GM04504 (cell line): ENCODE results near the gene SRGAP3.

ENCODE experiments used
- DNase-seq: peaks from one replicate; pipeline ENCODE4 v3.0.0-alpha.2; 2012; ENCODE audit warnings: low read depth

Gene SRGAP3

GRCh38 chr3:9225268-9225667, 24.2 kb downstream of the SRGAP3 start:
- no peak for DNase-seq

GRCh38 chr3:9224490-9224889, 25.0 kb downstream of the SRGAP3 start:
- DNase-seq, result no peak

- DNase-seq, result no peak
Observed at GRCh38 chr3:9223672-9224071, 25.8 kb downstream of the SRGAP3 start.

- no peak for DNase-seq
Observed at GRCh38 chr3:9222956-9223639, 26.3 kb downstream of the SRGAP3 start.

DNA sequence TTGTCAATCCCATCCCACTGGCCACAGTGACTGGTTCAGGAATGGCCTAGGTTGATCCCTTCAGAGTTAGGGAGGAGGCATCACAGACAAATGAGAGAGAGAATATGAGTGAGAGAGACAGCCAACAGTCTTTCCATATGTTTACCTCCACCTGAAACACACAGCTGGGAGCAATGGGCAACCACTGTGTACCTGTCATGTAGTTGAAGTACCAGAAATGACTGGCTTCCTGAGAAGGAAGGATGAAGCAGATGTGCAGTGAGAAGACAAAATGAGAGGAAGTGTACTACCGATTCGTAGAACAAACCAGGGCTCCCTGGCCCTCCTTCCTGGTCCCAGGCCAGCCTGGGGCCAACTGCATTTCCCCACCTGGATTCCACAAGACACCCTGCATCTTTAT, 27.4 kb downstream of the SRGAP3 start:
- no peak for DNase-seq

GRCh38 chr3:9218514-9218846, 31.0 kb downstream of the SRGAP3 start:
- DNase-seq, result no peak

- no peak for DNase-seq
Observed at GRCh38 chr3:9217784-9218513, 31.5 kb downstream of the SRGAP3 start.

DNA sequence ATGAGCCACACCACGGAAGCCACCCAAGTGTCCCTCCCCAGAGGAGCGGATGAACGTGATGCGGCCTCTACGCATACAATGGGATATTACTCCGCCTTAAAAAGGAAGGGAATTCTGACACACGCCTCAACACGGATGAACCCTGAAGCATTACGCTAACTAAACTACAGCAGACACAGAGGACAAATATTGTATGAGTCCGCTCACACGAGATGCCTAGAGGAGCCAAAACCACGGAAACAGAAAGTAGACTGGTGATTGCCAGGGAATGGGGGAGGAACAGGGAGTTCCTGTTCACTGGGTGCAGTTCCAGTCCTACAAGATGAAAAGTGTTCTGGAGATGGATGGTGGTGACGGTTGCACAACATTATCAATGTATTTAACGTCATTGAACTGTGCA, 32.7 kb downstream of the SRGAP3 start:
- peak; percentile 28 for DNase-seq

DNA sequence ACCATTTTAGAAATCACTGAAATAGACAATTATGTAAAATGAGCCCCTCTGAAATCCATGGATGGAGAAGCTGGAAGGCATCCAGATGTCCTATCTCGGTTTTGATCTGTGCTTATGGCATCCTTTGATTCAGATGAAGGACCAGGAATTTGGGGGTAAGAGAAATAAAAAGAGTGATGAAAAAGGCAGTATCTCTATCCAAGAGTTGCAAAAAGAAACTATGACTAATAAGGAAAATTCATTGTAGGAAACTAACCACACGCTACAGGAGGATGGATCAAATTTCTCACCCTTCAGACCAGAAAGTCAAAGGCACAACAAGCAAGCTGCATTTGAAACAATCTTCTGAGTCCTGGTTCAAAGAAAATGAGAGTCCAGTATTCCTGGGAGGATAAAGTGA, 34.8 kb downstream of the SRGAP3 start:
- DNase-seq, result peak; percentile 29

GRCh38 chr3:9214185-9214584, 35.3 kb downstream of the SRGAP3 start:
- no peak for DNase-seq

DNA sequence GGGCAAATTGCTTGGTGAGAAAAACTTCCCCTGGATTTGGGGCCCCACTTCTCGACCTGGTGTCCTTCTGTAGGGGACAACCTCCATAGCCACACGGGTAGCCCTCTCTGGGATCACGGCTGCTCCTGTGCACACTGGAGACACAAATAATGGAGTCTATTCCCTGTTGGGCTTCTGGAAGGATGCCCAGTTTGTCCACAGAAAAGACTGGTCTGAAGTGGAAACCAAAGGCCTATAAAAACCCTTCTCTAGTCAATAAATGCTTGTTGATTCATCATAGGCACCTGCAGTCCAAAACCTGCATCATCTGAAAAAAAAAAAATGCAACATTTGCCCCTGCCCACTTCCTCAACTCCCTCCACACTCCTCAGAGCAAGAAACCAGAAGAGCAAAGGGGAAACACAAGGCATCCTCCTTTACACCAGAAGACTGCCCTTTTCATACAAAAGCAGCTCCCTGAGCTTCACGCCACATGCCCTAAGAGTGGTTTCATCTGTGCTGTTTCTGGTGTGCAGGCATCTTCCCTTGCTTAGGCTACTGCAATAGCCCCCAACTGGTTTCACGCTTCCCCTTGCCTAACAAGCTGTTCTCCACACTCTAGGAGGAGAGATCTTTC, 36.3 kb downstream of the SRGAP3 start:
- DNase-seq, result no peak

- peak; percentile 62 for DNase-seq
Observed at GRCh38 chr3:9211155-9211950, 38.1 kb downstream of the SRGAP3 start.

DNA sequence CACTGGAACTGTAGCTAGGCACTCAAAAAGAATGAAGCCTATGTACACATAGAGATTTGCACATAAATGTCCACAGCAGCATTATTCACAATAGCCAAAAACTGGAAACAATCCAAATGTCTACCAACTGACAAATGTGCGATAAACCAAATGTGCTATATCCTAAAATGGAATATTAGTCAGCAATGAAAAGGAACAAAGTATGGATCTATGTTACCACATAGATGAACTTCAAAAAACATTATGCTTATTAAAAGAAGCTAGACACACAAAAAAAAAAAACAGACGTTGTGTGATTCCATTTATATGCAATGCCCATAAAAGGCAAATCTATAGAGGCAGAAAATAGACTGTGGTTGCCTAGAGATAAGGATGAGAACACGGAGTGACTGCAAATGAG, 39.7 kb downstream of the SRGAP3 start:
- DNase-seq, result no peak

GRCh38 chr3:9208605-9209152, 40.8 kb downstream of the SRGAP3 start:
- no peak for DNase-seq

GRCh38 chr3:9207116-9207763, 42.2 kb downstream of the SRGAP3 start:
- no peak for DNase-seq

GRCh38 chr3:9206287-9206686, 43.2 kb downstream of the SRGAP3 start:
- DNase-seq, result no peak

GRCh38 chr3:9205345-9206143, 43.9 kb downstream of the SRGAP3 start:
- DNase-seq, result no peak

DNA sequence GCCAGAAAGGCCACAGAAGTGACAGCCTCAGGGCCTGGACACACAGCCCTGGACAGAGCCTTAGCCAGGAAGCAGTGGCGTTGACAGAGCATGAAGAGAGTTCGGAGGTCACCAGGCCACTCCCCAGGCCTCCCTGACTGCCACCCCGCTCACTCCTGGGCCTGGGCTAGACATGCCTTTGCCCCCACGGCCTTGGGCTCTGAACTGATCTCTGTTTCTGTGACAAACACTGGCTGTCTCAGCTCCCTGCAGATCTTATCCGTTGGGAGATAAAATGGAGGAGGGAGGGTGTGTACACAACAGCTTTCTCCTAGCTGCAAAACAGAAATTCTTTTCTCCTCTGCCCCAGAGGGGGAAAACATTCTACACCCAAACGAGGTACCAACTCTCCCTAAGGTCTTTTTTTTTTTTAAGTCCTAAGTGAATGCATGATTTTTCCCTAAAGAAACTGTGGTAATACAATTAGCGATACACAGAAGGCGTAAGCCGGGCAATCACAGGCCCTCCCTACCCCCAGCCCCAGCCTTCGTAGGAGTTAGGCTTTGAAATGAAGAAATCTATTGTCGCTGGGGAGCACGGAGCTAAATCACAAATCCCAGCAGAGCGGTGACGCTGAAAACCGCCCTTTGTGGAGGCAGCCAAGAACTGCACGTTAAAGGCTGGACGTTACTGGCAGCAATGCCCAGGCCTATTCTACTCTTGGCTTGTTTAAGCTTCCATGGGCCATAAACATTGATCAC, 45.0 kb downstream of the SRGAP3 start:
- no peak for DNase-seq

DNA sequence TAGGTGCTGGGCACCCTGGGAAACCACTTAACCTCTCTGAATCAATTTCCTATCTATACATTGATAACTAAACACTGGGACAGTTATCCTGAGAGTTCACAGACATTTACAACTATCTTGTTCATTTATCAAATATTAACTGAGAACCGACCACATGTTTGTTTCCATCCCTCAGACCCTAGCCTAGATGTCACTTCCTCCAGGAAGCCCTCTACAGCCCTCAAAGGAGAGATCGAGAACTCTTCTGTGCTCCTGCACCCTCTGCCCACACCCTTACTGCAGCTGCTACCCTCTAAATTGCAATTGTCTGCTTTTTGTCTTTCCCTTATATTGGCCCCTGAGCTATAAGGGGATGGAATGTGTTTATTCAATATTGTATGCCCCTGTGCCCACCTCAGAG, 46.1 kb downstream of the SRGAP3 start:
- DNase-seq, result no peak

DNA sequence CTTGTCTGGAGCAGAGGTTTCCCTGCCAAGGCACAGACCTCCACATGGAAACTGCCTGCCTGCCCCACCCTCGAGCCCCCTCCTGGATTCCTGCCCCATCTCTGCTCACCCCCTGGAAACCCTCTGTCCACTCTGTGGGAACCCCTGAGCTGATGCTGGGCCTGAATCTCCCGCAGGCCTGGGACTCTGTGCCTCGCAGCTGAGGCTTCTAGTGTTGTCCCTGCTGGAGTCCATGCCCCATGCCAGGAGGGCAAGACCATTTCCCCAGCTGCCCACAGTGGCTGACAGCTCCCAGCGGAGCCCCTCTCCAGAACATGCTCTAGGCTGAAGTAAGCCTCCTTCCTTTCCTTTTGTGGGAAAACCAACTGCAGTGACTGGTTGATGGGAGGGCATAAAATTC, 46.9 kb downstream of the SRGAP3 start:
- no peak for DNase-seq
